Dermis microvascular lymphatic vessel endothelial cell (primary cell): ENCODE measurements around the gene CPSF4. TPM values are rescaled to one million over a fixed set of nuclear protein-coding genes. Genes with fewer than 3 reads are reported as not detected.
"Not testable (repeated sequence)": the region's sequence is repeated elsewhere in the genome, so short reads cannot be mapped to it uniquely, and the experiment has no call there.

Experiments used
- DNase-seq, 2 donors: peaks; one replicate each; pipeline versions ENCODE4 v3.0.0 to v3.0.0-alpha.2; 2010; ENCODE audit warnings: low read depth in 2 of 2
- total RNA-seq: library from RNA; depleted of rRNA; stranded (reverse); fragments of >200 nt; gene quantifications from 2 replicates; pipeline ENCODE4 v1.2.1, GENCODE V29; 2014

The CPSF4 gene
- total RNA-seq, 1 donor from 2014 or later = 22.0 TPM

- DNase-seq = no peak
These were observed 52.1 kb downstream of the CPSF4 start for GRCh38 chr7:99490878-99491277.

GRCh38 chr7:99493823-99494222 is 55.1 kb downstream of the CPSF4 start:
- DNase-seq = no peak

GRCh38 chr7:99497766-99498545 is 59.2 kb downstream of the CPSF4 start:
- DNase-seq = no peak

- DNase-seq = no peak
These were observed 59.8 kb downstream of the CPSF4 start for GRCh38 chr7:99498546-99498944.

GRCh38 chr7:99499371-99499720 is 60.6 kb downstream of the CPSF4 start:
- DNase-seq = peak in 1 of 2 donors; percentile 31

- peak; percentile 78 to 91 for DNase-seq
These were observed 61.2 kb downstream of the CPSF4 start, which contains the start of gene ZNF394 for GRCh38 chr7:99499721-99500636. Gene ZNF394 (minus strand): TSS chr7:99500281. CDS start chr7:99500093, 188 bp downstream.

- no peak for DNase-seq
These were observed 61.9 kb downstream of the CPSF4 start for GRCh38 chr7:99500637-99501009.

- not testable (repeated sequence) for DNase-seq
These were observed 62.5 kb downstream of the CPSF4 start for GRCh38 chr7:99501236-99501635.

- no peak for DNase-seq
These were observed 65.5 kb downstream of the CPSF4 start for GRCh38 chr7:99504281-99504602.

GRCh38 chr7:99504603-99505323 is 66.0 kb downstream of the CPSF4 start, which contains the start of gene ZKSCAN5:
Gene ZKSCAN5 (plus strand): TSS chr7:99504662. CDS start chr7:99506045, 1,383 bp downstream.
- DNase-seq = peak; percentile 89 to 98

GRCh38 chr7:99505324-99505662 is 66.5 kb downstream of the CPSF4 start:
- no peak for DNase-seq

Other genes starting within 250 kb of the CPSF4 start
- gene KPNA7, start 230.8 kb upstream of the CPSF4 start, total RNA-seq = not detected in 2 replicates
- gene MYH16, start 166.1 kb upstream of the CPSF4 start, total RNA-seq = under 0.01 and 0.13 TPM in 2 replicates
- 164 and 185 TPM in 2 replicates for gene ARPC1A, start 113.0 kb upstream of the CPSF4 start, total RNA-seq
- gene ARPC1B, start 64.2 kb upstream of the CPSF4 start, total RNA-seq = 477 and 516 TPM in 2 replicates
- gene PDAP1, start 30.3 kb upstream of the CPSF4 start, total RNA-seq = 15.3 and 20.1 TPM in 2 replicates
- 53.4 and 75.5 TPM in 2 replicates for gene BUD31, start 30.0 kb upstream of the CPSF4 start, total RNA-seq
- 3.7 and 5.3 TPM in 2 replicates for gene PTCD1, start 145 bp upstream of the CPSF4 start, total RNA-seq
- gene ATP5MF, start 27.2 kb downstream of the CPSF4 start, total RNA-seq = 206 and 350 TPM in 2 replicates
- 4.3 and 4.7 TPM in 2 replicates for gene ZNF789, start 33.9 kb downstream of the CPSF4 start, total RNA-seq
- gene ZNF394, start 61.3 kb downstream of the CPSF4 start, total RNA-seq = 19.4 and 24.1 TPM in 2 replicates
- 7.2 and 8.0 TPM in 2 replicates for gene ZKSCAN5, start 65.7 kb downstream of the CPSF4 start, total RNA-seq
- gene FAM200A, start 113.2 kb downstream of the CPSF4 start, total RNA-seq = 3.7 and 4.7 TPM in 2 replicates
- gene ZNF655, start 119.7 kb downstream of the CPSF4 start, total RNA-seq = 4.0 and 8.5 TPM in 2 replicates
- 0.13 and 0.25 TPM in 2 replicates for gene TMEM225B, start 159.3 kb downstream of the CPSF4 start, total RNA-seq
- 9.4 and 12.3 TPM in 2 replicates for gene ZSCAN25, start 178.0 kb downstream of the CPSF4 start, total RNA-seq
- gene CYP3A5, start 241.1 kb downstream of the CPSF4 start, total RNA-seq = not detected in 2 replicates